Activated CD4-positive, alpha-beta T cell treated with anti-CD3 and anti-CD28 coated beads, Interleukin-2, amount 10 ng/mL, durations not matched to agents 7 days and 5 days (primary cell): Measurements from ENCODE around the gene CAD. TPM values are rescaled to one million over a fixed set of nuclear protein-coding genes. Genes with fewer than 3 reads are reported as not detected.
"Not testable (repeated sequence)": the region's sequence is repeated elsewhere in the genome, so short reads cannot be mapped to it uniquely, and the experiment has no call there.

Experiments used
- CTCF ChIA-PET: fragments of 350-600 bp; sonication (Branson Sonifier 250); formaldehyde crosslinking; loops from one replicate; lab custom pipeline; 2021; ENCODE audit warnings: antibody characterized with exemption; lab: Charles Lee
- POLR2A ChIA-PET: fragments of 350-600 bp; sonication (Branson Sonifier 250); formaldehyde crosslinking; loops from one replicate; lab custom pipeline; 2021; ENCODE audit warnings: antibody characterized with exemption; lab: Charles Lee
- DNase-seq: peaks from one replicate; pipeline ENCODE4 v3.0.0-alpha.2; 2020
- H3K27ac Mint-ChIP-seq: one replicate; pipeline ENCODE4 v1.8.0; 2021; ENCODE audit warnings: mild to moderate bottlenecking, moderate library complexity, mixed read lengths
- H3K27me3 Mint-ChIP-seq: one replicate; pipeline ENCODE4 v1.8.0; 2021; ENCODE audit warnings: mixed read lengths
- H3K36me3 Mint-ChIP-seq: one replicate; pipeline ENCODE4 v1.8.0; 2021; ENCODE audit warnings: low read depth, mixed read lengths
- H3K4me1 Mint-ChIP-seq: one replicate; pipeline ENCODE4 v1.8.0; 2021; ENCODE audit warnings: mixed read lengths
- H3K4me3 Mint-ChIP-seq: one replicate; pipeline ENCODE4 v1.8.0; 2021; ENCODE audit warnings: mild to moderate bottlenecking, moderate library complexity, mixed read lengths
- H3K9me3 Mint-ChIP-seq: one replicate; pipeline ENCODE4 v1.8.0; 2021; ENCODE audit warnings: mixed read lengths
- total RNA-seq, 2 experiments: library from RNA; stranded (reverse); gene quantifications; one replicate each; pipeline ENCODE4 v1.2.3, GENCODE V29; 2021

Gene CAD
- total RNA-seq, 2 experiments from 2014 or later: 63.7 to 66.1 TPM

- H3K36me3 Mint-ChIP-seq: peaks cover 2% of the 10 kb centered on the region
- no peak overlapping the region for H3K4me3 Mint-ChIP-seq
- CTCF ChIA-PET: interaction anchor here (0.6 to 3.4 kb wide), 8 partner anchors 12 to 363 kb away, joined by 3 to 19 read pairs (median 5); partner anchors contain the start of genes CCDC121, GPN1 and PREB
- H3K27me3 Mint-ChIP-seq: peaks cover 44% of the 10 kb centered on the region
- DNase-seq: no peak
- H3K4me1 Mint-ChIP-seq: peaks cover 27% of the 10 kb centered on the region
- POLR2A ChIA-PET: no interaction called here
- no peak overlapping the region for H3K27ac Mint-ChIP-seq
- H3K9me3 Mint-ChIP-seq: no peaks in the 10 kb centered on the region
Measured at GRCh38 chr2:27265536-27265870, 48.3 kb downstream of the CAD start.

- H3K9me3 Mint-ChIP-seq, H3K4me3 Mint-ChIP-seq, CTCF ChIA-PET, POLR2A ChIA-PET, H3K36me3 Mint-ChIP-seq, DNase-seq, H3K27ac Mint-ChIP-seq: not testable (repeated sequence)
- H3K4me1 Mint-ChIP-seq: peaks cover 21% of the 10 kb centered on the region
- H3K27me3 Mint-ChIP-seq: peaks cover 37% of the 10 kb centered on the region
Measured at GRCh38 chr2:27268296-27268695, 51.1 kb downstream of the CAD start.

- DNase-seq: no peak
- CTCF ChIA-PET: interaction anchor here (1.3 to 2.5 kb wide), 3 partner anchors 9 to 280 kb away, joined by 3 to 10 read pairs (median 3); no protein-coding TSS in a partner anchor
- no peaks in the 10 kb centered on the region for H3K9me3 Mint-ChIP-seq
- POLR2A ChIA-PET: interaction anchor here (0.6 kb wide), 1 partner anchor 140 kb away, joined by 3 read pairs; no protein-coding TSS in a partner anchor
- H3K27ac Mint-ChIP-seq: no peak overlapping the region
- H3K36me3 Mint-ChIP-seq: no peaks in the 10 kb centered on the region
- H3K4me3 Mint-ChIP-seq: no peak overlapping the region
- peaks cover 8% of the 10 kb centered on the region for H3K4me1 Mint-ChIP-seq
- peaks cover 25% of the 10 kb centered on the region for H3K27me3 Mint-ChIP-seq
Measured at GRCh38 chr2:27270131-27270530, 53.0 kb downstream of the CAD start.

- CTCF ChIA-PET: interaction anchor here (1.3 to 2.5 kb wide), 3 partner anchors 9 to 281 kb away, joined by 3 to 10 read pairs (median 3); no protein-coding TSS in a partner anchor
- no peak overlapping the region for H3K27ac Mint-ChIP-seq
- no peaks in the 10 kb centered on the region for H3K9me3 Mint-ChIP-seq
- peaks cover 3% of the 10 kb centered on the region for H3K4me1 Mint-ChIP-seq
- H3K27me3 Mint-ChIP-seq: peaks cover 25% of the 10 kb centered on the region
- no peak for DNase-seq
- POLR2A ChIA-PET: interaction anchor here (0.6 kb wide), 1 partner anchor 139 kb away, joined by 3 read pairs; no protein-coding TSS in a partner anchor
- no peaks in the 10 kb centered on the region for H3K36me3 Mint-ChIP-seq
- no peak overlapping the region for H3K4me3 Mint-ChIP-seq
Measured at GRCh38 chr2:27270670-27271069, 53.5 kb downstream of the CAD start.

GRCh38 chr2:27271631-27272340 lies 54.6 kb downstream of the CAD start:
- ChIA-PET POLR2A (no interaction called here), CTCF (interaction anchor here (0.6 to 1.3 kb wide), 5 partner anchors 10 to 455 kb away, joined by 3 to 7 read pairs (median 3); no protein-coding TSS in a partner anchor)
- Mint-ChIP-seq H3K36me3 (no peaks in the 10 kb centered on the region), H3K27ac (no peak overlapping the region), H3K4me1 (peaks cover 3% of the 10 kb centered on the region), H3K27me3 (peaks cover 25% of the 10 kb centered on the region), H3K4me3 (no peak overlapping the region), H3K9me3 (no peaks in the 10 kb centered on the region)
- no peak for DNase-seq

- POLR2A ChIA-PET, H3K4me1 Mint-ChIP-seq, H3K27ac Mint-ChIP-seq, H3K4me3 Mint-ChIP-seq, H3K36me3 Mint-ChIP-seq, H3K9me3 Mint-ChIP-seq, DNase-seq: not testable (repeated sequence)
- CTCF ChIA-PET: interaction anchor here (0.6 to 1.2 kb wide), 5 partner anchors 9 to 552 kb away, joined by 3 read pairs; partner anchors contain the start of gene SLC30A3
- peaks cover 29% of the 10 kb centered on the region for H3K27me3 Mint-ChIP-seq
Measured at GRCh38 chr2:27272537-27273522, 55.7 kb downstream of the CAD start.

GRCh38 chr2:27275211-27276150 lies 58.3 kb downstream of the CAD start, which contains the start of gene DNAJC5G:
TSS of gene DNAJC5G (plus strand) at chr2:27275433. CDS start at chr2:27276729, 1,296 bp downstream.
- Mint-ChIP-seq H3K27me3 (peaks cover 23% of the 10 kb centered on the region), H3K36me3 (no peaks in the 10 kb centered on the region), H3K9me3 (no peaks in the 10 kb centered on the region), H3K27ac (no peak within 1 kb of the TSS), H3K4me3 (no peak within 1 kb of the TSS), H3K4me1 (peaks cover 9% of the 10 kb centered on the region)
- CTCF ChIA-PET: interaction anchor here (0.7 kb wide), 1 partner anchor 25 kb away, joined by 3 read pairs; no protein-coding TSS in a partner anchor
- no peak for DNase-seq
- POLR2A ChIA-PET: no interaction called here

- Mint-ChIP-seq H3K4me3 (no peak overlapping the region), H3K9me3 (no peaks in the 10 kb centered on the region), H3K27ac (no peak overlapping the region), H3K36me3 (no peaks in the 10 kb centered on the region), H3K4me1 (peaks cover 9% of the 10 kb centered on the region), H3K27me3 (peaks cover 20% of the 10 kb centered on the region)
- POLR2A ChIA-PET: no interaction called here
- CTCF ChIA-PET: interaction anchor here (0.8 to 2.4 kb wide), 2 partner anchors 15 to 59 kb away, joined by 3 to 9 read pairs; partner anchors contain the start of gene SLC30A3
- DNase-seq: no peak
Measured at GRCh38 chr2:27278010-27278409, 60.8 kb downstream of the CAD start.

- H3K27ac Mint-ChIP-seq: no peak overlapping the region
- ChIA-PET CTCF (interaction anchor here (0.5 to 2.7 kb wide), 8 partner anchors 9 to 185 kb away, joined by 3 to 19 read pairs (median 6); partner anchors contain the start of gene MPV17), POLR2A (interaction anchor here (0.7 kb wide), 1 partner anchor 135 kb away, joined by 3 read pairs; no protein-coding TSS in a partner anchor)
- H3K27me3 Mint-ChIP-seq: peaks cover 17% of the 10 kb centered on the region
- H3K4me1 Mint-ChIP-seq: peaks cover 6% of the 10 kb centered on the region
- no peak for DNase-seq
- no peaks in the 10 kb centered on the region for H3K36me3 Mint-ChIP-seq
- H3K4me3 Mint-ChIP-seq: no peak overlapping the region
- H3K9me3 Mint-ChIP-seq: no peaks in the 10 kb centered on the region
Measured at GRCh38 chr2:27280826-27281225, 63.7 kb downstream of the CAD start.

GRCh38 chr2:27281442-27281841 lies 64.3 kb downstream of the CAD start:
- Mint-ChIP-seq H3K9me3 (no peaks in the 10 kb centered on the region), H3K27me3 (peaks cover 20% of the 10 kb centered on the region)

GRCh38 chr2:27281855-27282559 lies 64.8 kb downstream of the CAD start, which contains the start of gene TRIM54:
TSS of gene TRIM54 (plus strand) at chr2:27282429. CDS start at chr2:27282732, 303 bp downstream.
- ChIA-PET CTCF (interaction anchor here (0.7 to 1.7 kb wide), 4 partner anchors 19 to 320 kb away, joined by 3 to 4 read pairs (median 4); partner anchors contain the start of gene SLC30A3), POLR2A (no interaction called here)
- no peak for DNase-seq
- Mint-ChIP-seq H3K9me3 (no peaks in the 10 kb centered on the region), H3K4me3 (no peak within 1 kb of the TSS), H3K27ac (no peak within 1 kb of the TSS), H3K27me3 (peaks cover 24% of the 10 kb centered on the region), H3K4me1 (peaks cover 6% of the 10 kb centered on the region), H3K36me3 (no peaks in the 10 kb centered on the region)

More at GRCh38 chr2:27281442-27281841, 64.3 kb downstream of the CAD start:
- Mint-ChIP-seq H3K4me3 (no peak overlapping the region), H3K36me3 (no peaks in the 10 kb centered on the region), H3K27ac (no peak overlapping the region), H3K4me1 (peaks cover 6% of the 10 kb centered on the region)
- DNase-seq: no peak
- ChIA-PET CTCF (interaction anchor here (0.9 to 1.7 kb wide), 3 partner anchors 18 to 320 kb away, joined by 3 to 4 read pairs (median 4); partner anchors contain the start of gene SLC30A3), POLR2A (no interaction called here)
